SK-N-SH (cell line): Measurements from ENCODE around the gene OPCML. TPM values are rescaled to one million over a fixed set of nuclear protein-coding genes. Genes with fewer than 3 reads are reported as not detected.

Source experiments
- CTCF ChIA-PET: fragments of 300-600, 350-600 bp; formaldehyde crosslinking; extraction: SDS; loops from one replicate; lab custom pipeline; 2021; lab: Yijun Ruan, JAX
- POLR2A ChIA-PET: fragments of 350-600 bp; sonication (Branson Sonifier 250); formaldehyde crosslinking; extraction: SDS; loops from one replicate; lab custom pipeline; 2020; ENCODE audit warnings: antibody characterized with exemption, inconsistent platforms; lab: Yijun Ruan, JAX
- DNase-seq: peaks from one replicate; pipeline ENCODE4 v3.0.0; 2012
- H2AFZ ChIP-seq: fragments of 200-600 bp; sonication (generic); 2 replicates; pipeline ENCODE4 v1.8.1; 2016; ENCODE audit warnings: antibody characterized with exemption, mild to moderate bottlenecking, low read depth
- H3F3A ChIP-seq: fragments of 200-600 bp; sonication (generic); replicated peaks from 2 replicates; pipeline ENCODE3; 2016; ENCODE audit warnings: antibody characterized with exemption, mild to moderate bottlenecking; ENCODE audit not compliant: insufficient read depth
- H3K27ac ChIP-seq, 2 experiments: fragments of 200-500 bp in 1 of 2; fragments of 200-600 bp in 1 of 2; sonication (Bioruptor generic) in 1 of 2; sonication (generic), shearing (Covaris generic) in 1 of 2; 2 replicates each; pipeline versions ENCODE4 v1.5.1 to v1.6.1; 2014 to 2016; ENCODE audit warnings: low read depth in 2 of 2, inconsistent platforms in 1 of 2, low read length in 1 of 2, mild to moderate bottlenecking in 1 of 2, mixed read lengths in 1 of 2
- H3K27me3 ChIP-seq: fragments of 200-600 bp; sonication (generic), shearing (Covaris generic); 2 replicates; pipeline ENCODE4 v1.6.1; 2016; ENCODE audit warnings: mixed run types; ENCODE audit not compliant: insufficient read depth
- H3K36me3 ChIP-seq, 2 experiments: fragments of 200-500 bp in 1 of 2; fragments of 200-600 bp in 1 of 2; sonication (Bioruptor generic) in 1 of 2; sonication (generic) in 1 of 2; replicated peaks in 1 of 2; 2 replicates each; pipeline versions ENCODE3 to v1.5.1; 2014 to 2016; ENCODE audit warnings: low read length in 1 of 2, mild to moderate bottlenecking in 1 of 2; ENCODE audit not compliant: insufficient read depth in 2 of 2, control insufficient read depth in 1 of 2
- H3K4me1 ChIP-seq, 2 experiments: fragments of 200-500 bp in 1 of 2; fragments of 200-600 bp in 1 of 2; sonication (Bioruptor generic) in 1 of 2; sonication (generic), shearing (Covaris generic) in 1 of 2; 2 replicates each; pipeline versions ENCODE4 v1.5.1 to v1.6.1; 2014 to 2016; ENCODE audit warnings: low read depth in 1 of 2, low read length in 1 of 2, mixed run types in 1 of 2; ENCODE audit not compliant: insufficient read depth in 2 of 2, control insufficient read depth in 1 of 2
- H3K4me2 ChIP-seq: fragments of 200-600 bp; sonication (generic), shearing (Covaris generic); 2 replicates; pipeline ENCODE4 v1.6.1; 2017; ENCODE audit warnings: mixed run types
- H3K4me3 ChIP-seq, 2 experiments: fragments of 200-500 bp in 1 of 2; fragments of 200-600 bp in 1 of 2; sonication (Bioruptor generic) in 1 of 2; sonication (generic), shearing (Covaris generic) in 1 of 2; 2 replicates each; pipeline versions ENCODE4 v1.5.1 to v1.8.1; 2014 to 2016; ENCODE audit warnings: low read depth in 2 of 2, inconsistent platforms in 1 of 2, low read length in 1 of 2, mild to moderate bottlenecking in 1 of 2, mixed read lengths in 1 of 2, moderate library complexity in 1 of 2
- H3K79me2 ChIP-seq: fragments of 200-600 bp; sonication (generic); 2 replicates; pipeline ENCODE4 v1.8.1; 2017; ENCODE audit warnings: mild to moderate bottlenecking; ENCODE audit not compliant: insufficient read depth
- H3K9ac ChIP-seq: fragments of 200-600 bp; sonication (generic); 2 replicates; pipeline ENCODE4 v1.6.1; 2017; ENCODE audit warnings: mixed run types
- H3K9me2 ChIP-seq: fragments of 200-600 bp; sonication (generic); 2 replicates; pipeline ENCODE4 v1.6.1; 2017; ENCODE audit warnings: mixed run types
- H3K9me3 ChIP-seq: fragments of 200-600 bp; sonication (generic); 2 replicates; pipeline ENCODE4 v1.6.1; 2017; ENCODE audit warnings: mixed run types, mild to moderate bottlenecking, moderate library complexity
- H4K20me1 ChIP-seq: fragments of 200-600 bp; sonication (generic); 2 replicates; pipeline ENCODE4 v1.6.1; 2017; ENCODE audit warnings: mild to moderate bottlenecking, mixed run types; ENCODE audit not compliant: insufficient read depth
- CHD2 ChIP-seq: fragments of 150-350 bp; IDR thresholded peaks from 2 replicates; pipeline ENCODE4 v1.6.1; 2018; ENCODE audit warnings: low read length; ENCODE audit not compliant: partially characterized antibody
- EP300 ChIP-seq, 2 experiments: IDR thresholded peaks; 2 replicates each; pipeline versions ENCODE4 v1.4.0 to v1.6.1; 2012; ENCODE audit warnings: borderline replicate concordance in 1 of 2, low read depth in 1 of 2, low read length in 1 of 2
- EZH2phosphoT487 ChIP-seq: fragments of 200-600 bp; sonication (generic); IDR thresholded peaks from 2 replicates; pipeline ENCODE4 v1.6.1; 2017; ENCODE audit warnings: low read depth, mixed run types, mild to moderate bottlenecking, antibody characterized with exemption, moderate library complexity, borderline replicate concordance
- FOXJ3 ChIP-seq: sonication (generic); formaldehyde crosslinking; IDR thresholded peaks from 2 replicates; pipeline ENCODE4 v1.5.1; 2020; ENCODE audit warnings: mild to moderate bottlenecking, missing genetic modification reagents
- FOXM1 ChIP-seq: IDR thresholded peaks from 2 replicates; pipeline ENCODE4 v1.4.0; 2012; ENCODE audit warnings: low read depth, mild to moderate bottlenecking
- GABPA ChIP-seq: IDR thresholded peaks from 2 replicates; pipeline ENCODE4 v1.4.0; 2012; ENCODE audit warnings: low read depth, mild to moderate bottlenecking
- GATA2 ChIP-seq: sonication (generic); formaldehyde crosslinking; IDR thresholded peaks from 2 replicates; pipeline ENCODE4 v1.5.0; 2020; ENCODE audit warnings: mild to moderate bottlenecking, missing genetic modification reagents
- MEF2A ChIP-seq: IDR thresholded peaks from 2 replicates; pipeline ENCODE4 v1.4.0; 2012; ENCODE audit warnings: low read depth, borderline replicate concordance
- MXI1 ChIP-seq: IDR thresholded peaks from 2 replicates; pipeline ENCODE4 v1.6.1; 2012; ENCODE audit warnings: mild to moderate bottlenecking, low read depth, low read length, improper control_type of control experiment
- NFIC ChIP-seq: IDR thresholded peaks from 2 replicates; pipeline ENCODE4 v1.4.0; 2012; ENCODE audit warnings: borderline replicate concordance
- RCOR1 ChIP-seq: fragments of 150-350 bp; IDR thresholded peaks from 2 replicates; pipeline ENCODE4 v1.6.1; 2017; ENCODE audit warnings: antibody characterized with exemption, low read length
- RFX5 ChIP-seq: IDR thresholded peaks from 2 replicates; pipeline ENCODE4 v1.6.1; 2012; ENCODE audit warnings: mild to moderate bottlenecking, improper control_type of control experiment, low read length
- SMC3 ChIP-seq: IDR thresholded peaks from 2 replicates; pipeline ENCODE4 v1.6.1; 2012; ENCODE audit warnings: low read depth, low read length, improper control_type of control experiment
- WGBS: methylation state at CpG from one replicate; pipeline ENCODE4 v1.1.6; 2017; ENCODE audit warnings: low lambda C conversion rate; 5-methylcytosine and 5-hydroxymethylcytosine counted together
- polyA plus RNA-seq, 3 experiments: library from polyadenylated mRNA; depleted of rRNA; stranded (reverse); fragments of >200 nt; gene quantifications; 2 replicates each; pipeline ENCODE4 v1.2.3, GENCODE V29; 2012
- TF ChIP-seq, protein P1 (sequence below): IDR thresholded peaks from 2 replicates; pipeline ENCODE4 v1.6.1; 2012; ENCODE audit warnings: mild to moderate bottlenecking, low read depth, low read length, moderate library complexity
- TF ChIP-seq, protein P2 (sequence below): fragments of 150-350 bp; IDR thresholded peaks from 2 replicates; pipeline ENCODE4 v1.6.1; 2016; ENCODE audit warnings: mild to moderate bottlenecking, low read depth, low read length
- TF ChIP-seq, protein P3 (sequence below): IDR thresholded peaks from 2 replicates; pipeline ENCODE4 v1.4.0; 2012; ENCODE audit warnings: low read depth, borderline replicate concordance
- TF ChIP-seq, protein P4 (sequence below): IDR thresholded peaks from 2 replicates; pipeline ENCODE4 v1.4.0; 2012; ENCODE audit warnings: low read depth, borderline replicate concordance
- TF ChIP-seq, protein P5 (sequence below): fragments of 200-600 bp; sonication (generic); IDR thresholded peaks from 2 replicates; pipeline ENCODE4 v1.6.1; 2017; ENCODE audit warnings: antibody characterized with exemption, mild to moderate bottlenecking, moderate library complexity
- TF ChIP-seq, protein P6 (sequence below): fragments of 150-350 bp; IDR thresholded peaks from 2 replicates; pipeline ENCODE4 v1.6.1; 2017; ENCODE audit warnings: antibody characterized with exemption, low read length, low read depth, borderline replicate concordance

Gene OPCML
- polyA plus RNA-seq, 1 of the 3 experiments (the other 2 are of a cell fraction) = not detected

DNA sequence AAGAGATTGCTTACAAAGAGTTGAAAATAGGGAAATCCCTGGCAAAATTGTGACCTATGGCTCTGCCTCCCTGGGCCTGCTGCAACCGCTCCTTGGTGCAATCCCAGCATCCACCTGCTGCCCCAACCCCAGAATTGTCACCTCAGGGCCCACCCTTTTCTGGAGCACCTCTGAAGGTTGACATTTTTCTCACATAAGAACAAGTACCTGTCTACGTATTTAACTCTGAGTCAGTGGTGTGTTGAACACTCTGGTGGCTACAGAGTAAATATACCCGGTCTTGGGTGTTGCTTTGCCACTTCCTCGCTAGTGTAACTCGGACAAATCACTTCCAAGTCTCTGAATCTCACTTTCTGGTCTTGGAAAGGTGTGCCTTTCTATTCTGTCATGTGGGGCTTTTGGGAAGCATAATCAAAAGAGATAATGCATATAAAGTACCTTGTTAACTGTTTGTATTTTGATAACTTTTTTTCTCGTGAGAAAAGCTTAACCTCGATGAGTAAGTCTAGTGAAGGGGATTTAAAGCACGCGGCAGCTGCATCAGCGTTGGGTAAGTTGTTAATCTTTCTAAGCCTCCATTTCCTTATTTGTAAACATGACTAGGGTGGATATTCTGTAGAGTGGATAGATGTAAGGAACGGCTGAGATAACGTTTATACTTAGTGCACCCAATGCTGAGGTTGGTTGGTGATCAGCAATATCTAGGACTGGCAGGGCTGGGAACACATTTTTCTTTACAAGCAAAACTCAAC, 881.2 kb downstream of the OPCML start (continued):
- TF ChIP-seq FOXJ3 (CRISPR knock-in tag) = no peak
- TF ChIP-seq, protein P1, sequence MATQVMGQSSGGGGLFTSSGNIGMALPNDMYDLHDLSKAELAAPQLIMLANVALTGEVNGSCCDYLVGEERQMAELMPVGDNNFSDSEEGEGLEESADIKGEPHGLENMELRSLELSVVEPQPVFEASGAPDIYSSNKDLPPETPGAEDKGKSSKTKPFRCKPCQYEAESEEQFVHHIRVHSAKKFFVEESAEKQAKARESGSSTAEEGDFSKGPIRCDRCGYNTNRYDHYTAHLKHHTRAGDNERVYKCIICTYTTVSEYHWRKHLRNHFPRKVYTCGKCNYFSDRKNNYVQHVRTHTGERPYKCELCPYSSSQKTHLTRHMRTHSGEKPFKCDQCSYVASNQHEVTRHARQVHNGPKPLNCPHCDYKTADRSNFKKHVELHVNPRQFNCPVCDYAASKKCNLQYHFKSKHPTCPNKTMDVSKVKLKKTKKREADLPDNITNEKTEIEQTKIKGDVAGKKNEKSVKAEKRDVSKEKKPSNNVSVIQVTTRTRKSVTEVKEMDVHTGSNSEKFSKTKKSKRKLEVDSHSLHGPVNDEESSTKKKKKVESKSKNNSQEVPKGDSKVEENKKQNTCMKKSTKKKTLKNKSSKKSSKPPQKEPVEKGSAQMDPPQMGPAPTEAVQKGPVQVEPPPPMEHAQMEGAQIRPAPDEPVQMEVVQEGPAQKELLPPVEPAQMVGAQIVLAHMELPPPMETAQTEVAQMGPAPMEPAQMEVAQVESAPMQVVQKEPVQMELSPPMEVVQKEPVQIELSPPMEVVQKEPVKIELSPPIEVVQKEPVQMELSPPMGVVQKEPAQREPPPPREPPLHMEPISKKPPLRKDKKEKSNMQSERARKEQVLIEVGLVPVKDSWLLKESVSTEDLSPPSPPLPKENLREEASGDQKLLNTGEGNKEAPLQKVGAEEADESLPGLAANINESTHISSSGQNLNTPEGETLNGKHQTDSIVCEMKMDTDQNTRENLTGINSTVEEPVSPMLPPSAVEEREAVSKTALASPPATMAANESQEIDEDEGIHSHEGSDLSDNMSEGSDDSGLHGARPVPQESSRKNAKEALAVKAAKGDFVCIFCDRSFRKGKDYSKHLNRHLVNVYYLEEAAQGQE = no peak

DNA sequence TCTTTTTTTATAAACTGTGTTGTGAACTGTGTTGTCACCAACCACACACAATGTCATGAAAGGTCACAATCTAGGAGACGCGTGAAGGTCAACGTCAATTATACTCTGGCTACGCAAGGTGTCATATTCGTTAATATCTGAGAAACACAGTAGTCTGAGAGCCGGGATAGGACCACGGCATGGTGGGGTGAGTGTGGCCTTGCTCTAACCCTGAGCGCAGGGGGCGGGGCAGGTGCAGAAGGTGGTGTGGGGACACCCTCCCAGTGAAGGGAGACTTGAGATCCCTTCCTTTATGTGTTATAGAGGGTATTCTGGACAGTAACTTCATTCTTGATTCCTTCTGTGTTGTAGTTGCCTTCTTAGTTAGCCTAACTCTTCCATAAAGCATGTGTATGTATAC, 883.0 kb downstream of the OPCML start:
- 77% methylated on average over 9 of the region's 9 CpGs for WGBS

More for the DNA sequence above, 883.0 kb downstream of the OPCML start:
- Histone ChIP-seq H3K36me3 (no peaks in the 10 kb centered on the region), H3K27me3 (no peaks in the 10 kb centered on the region), H3K9me3 (no peaks in the 10 kb centered on the region), H3F3A (no peaks in the 10 kb centered on the region), H3K4me3 (no peak overlapping the region), H2AFZ (no peak overlapping the region), H3K9ac (no peak overlapping the region), H4K20me1 (no peaks in the 10 kb centered on the region), H3K9me2 (no peaks in the 10 kb centered on the region), H3K4me1 (no peaks in the 10 kb centered on the region), H3K79me2 (no peaks in the 10 kb centered on the region), H3K4me2 (no peak overlapping the region), H3K27ac (no peak overlapping the region)
- POLR2A ChIA-PET = no interaction called here
- CTCF ChIA-PET = no interaction called here
- DNase-seq = no peak
- TF ChIP-seq SMC3 (no peak), CHD2 (no peak), MEF2A (no peak), GABPA (no peak), FOXM1 (no peak), MXI1 (no peak), EZH2phosphoT487 (no peak), RCOR1 (no peak), EP300 (IDR thresholded peaks at IDR 0.05; ENCODE audit: borderline replicate concordance in 1 of 2, low read depth in 1 of 2, low read length in 1 of 2) (no peak), RFX5 (no peak), GATA2 (CRISPR knock-in tag) (no peak), NFIC (no peak)
- TF ChIP-seq, protein P2, sequence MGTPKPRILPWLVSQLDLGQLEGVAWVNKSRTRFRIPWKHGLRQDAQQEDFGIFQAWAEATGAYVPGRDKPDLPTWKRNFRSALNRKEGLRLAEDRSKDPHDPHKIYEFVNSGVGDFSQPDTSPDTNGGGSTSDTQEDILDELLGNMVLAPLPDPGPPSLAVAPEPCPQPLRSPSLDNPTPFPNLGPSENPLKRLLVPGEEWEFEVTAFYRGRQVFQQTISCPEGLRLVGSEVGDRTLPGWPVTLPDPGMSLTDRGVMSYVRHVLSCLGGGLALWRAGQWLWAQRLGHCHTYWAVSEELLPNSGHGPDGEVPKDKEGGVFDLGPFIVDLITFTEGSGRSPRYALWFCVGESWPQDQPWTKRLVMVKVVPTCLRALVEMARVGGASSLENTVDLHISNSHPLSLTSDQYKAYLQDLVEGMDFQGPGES = no peak
- TF ChIP-seq, protein P3, sequence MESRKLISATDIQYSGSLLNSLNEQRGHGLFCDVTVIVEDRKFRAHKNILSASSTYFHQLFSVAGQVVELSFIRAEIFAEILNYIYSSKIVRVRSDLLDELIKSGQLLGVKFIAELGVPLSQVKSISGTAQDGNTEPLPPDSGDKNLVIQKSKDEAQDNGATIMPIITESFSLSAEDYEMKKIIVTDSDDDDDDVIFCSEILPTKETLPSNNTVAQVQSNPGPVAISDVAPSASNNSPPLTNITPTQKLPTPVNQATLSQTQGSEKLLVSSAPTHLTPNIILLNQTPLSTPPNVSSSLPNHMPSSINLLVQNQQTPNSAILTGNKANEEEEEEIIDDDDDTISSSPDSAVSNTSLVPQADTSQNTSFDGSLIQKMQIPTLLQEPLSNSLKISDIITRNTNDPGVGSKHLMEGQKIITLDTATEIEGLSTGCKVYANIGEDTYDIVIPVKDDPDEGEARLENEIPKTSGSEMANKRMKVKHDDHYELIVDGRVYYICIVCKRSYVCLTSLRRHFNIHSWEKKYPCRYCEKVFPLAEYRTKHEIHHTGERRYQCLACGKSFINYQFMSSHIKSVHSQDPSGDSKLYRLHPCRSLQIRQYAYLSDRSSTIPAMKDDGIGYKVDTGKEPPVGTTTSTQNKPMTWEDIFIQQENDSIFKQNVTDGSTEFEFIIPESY = no peak
- TF ChIP-seq, protein P4, sequence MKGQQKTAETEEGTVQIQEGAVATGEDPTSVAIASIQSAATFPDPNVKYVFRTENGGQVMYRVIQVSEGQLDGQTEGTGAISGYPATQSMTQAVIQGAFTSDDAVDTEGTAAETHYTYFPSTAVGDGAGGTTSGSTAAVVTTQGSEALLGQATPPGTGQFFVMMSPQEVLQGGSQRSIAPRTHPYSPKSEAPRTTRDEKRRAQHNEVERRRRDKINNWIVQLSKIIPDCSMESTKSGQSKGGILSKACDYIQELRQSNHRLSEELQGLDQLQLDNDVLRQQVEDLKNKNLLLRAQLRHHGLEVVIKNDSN = no peak
- TF ChIP-seq, protein P5, sequence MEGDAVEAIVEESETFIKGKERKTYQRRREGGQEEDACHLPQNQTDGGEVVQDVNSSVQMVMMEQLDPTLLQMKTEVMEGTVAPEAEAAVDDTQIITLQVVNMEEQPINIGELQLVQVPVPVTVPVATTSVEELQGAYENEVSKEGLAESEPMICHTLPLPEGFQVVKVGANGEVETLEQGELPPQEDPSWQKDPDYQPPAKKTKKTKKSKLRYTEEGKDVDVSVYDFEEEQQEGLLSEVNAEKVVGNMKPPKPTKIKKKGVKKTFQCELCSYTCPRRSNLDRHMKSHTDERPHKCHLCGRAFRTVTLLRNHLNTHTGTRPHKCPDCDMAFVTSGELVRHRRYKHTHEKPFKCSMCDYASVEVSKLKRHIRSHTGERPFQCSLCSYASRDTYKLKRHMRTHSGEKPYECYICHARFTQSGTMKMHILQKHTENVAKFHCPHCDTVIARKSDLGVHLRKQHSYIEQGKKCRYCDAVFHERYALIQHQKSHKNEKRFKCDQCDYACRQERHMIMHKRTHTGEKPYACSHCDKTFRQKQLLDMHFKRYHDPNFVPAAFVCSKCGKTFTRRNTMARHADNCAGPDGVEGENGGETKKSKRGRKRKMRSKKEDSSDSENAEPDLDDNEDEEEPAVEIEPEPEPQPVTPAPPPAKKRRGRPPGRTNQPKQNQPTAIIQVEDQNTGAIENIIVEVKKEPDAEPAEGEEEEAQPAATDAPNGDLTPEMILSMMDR = no peak
- TF ChIP-seq, protein P6, sequence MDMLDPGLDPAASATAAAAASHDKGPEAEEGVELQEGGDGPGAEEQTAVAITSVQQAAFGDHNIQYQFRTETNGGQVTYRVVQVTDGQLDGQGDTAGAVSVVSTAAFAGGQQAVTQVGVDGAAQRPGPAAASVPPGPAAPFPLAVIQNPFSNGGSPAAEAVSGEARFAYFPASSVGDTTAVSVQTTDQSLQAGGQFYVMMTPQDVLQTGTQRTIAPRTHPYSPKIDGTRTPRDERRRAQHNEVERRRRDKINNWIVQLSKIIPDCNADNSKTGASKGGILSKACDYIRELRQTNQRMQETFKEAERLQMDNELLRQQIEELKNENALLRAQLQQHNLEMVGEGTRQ = no peak
